ENCODE results near the gene TSTD1.

TSTD1 gene

DNA sequence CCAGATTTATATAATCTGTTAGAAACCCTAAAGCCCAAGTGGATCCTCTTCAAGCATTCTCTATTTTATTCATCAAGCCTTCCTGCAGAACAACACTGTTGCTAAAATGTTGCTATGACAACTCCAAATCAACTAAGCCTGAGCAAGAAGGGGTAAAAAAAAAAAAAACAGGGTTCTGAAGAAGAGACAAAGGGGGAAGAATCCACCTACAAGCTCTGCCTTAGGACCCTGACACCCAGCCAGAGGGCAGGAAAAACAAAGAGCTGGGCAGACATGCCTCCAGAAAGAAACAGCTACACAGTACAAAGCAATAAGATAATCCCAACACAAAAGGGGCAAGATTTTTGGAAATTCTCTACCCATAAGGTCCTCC lies 5.8 kb upstream of the TSTD1 start:
- Histone ChIP-seq H3K9ac (no peak overlapping the region), H3K4me3 (ENCODE audit: low read depth, low read length) (peak overlapping the region; percentile 87), H3K79me2 (peaks cover 8% of the 10 kb centered on the region), H3K4me1 (peaks cover 6% of the 10 kb centered on the region), H3K36me3 (ENCODE audit: control insufficient read depth, insufficient read depth, low read length) (no peaks in the 10 kb centered on the region), H2AFZ (peak overlapping the region; percentile 92), H3K27me3 (ENCODE audit: control insufficient read depth, insufficient read depth, low read length) (no peaks in the 10 kb centered on the region), H3K27ac (peak overlapping the region; percentile 98), H3K9me3 (ENCODE audit: control insufficient read depth, low read length) (no peaks in the 10 kb centered on the region), H3K4me2 (ENCODE audit: low read length) (peak overlapping the region; percentile 70)
- no peak for TF ChIP-seq CTCF (IDR thresholded peaks at IDR 0.05)

- no peaks in the 10 kb centered on the region for H3K27me3 ChIP-seq (ENCODE audit: control insufficient read depth, insufficient read depth, low read length)
- H3K9ac ChIP-seq: no peak overlapping the region
- H2AFZ ChIP-seq: no peak overlapping the region
- TF ChIP-seq CTCF (IDR thresholded peaks at IDR 0.05): no peak
- no peaks in the 10 kb centered on the region for H3K36me3 ChIP-seq (ENCODE audit: control insufficient read depth, insufficient read depth, low read length)
- H3K79me2 ChIP-seq: peaks cover 5% of the 10 kb centered on the region
- no peak overlapping the region for H3K4me2 ChIP-seq (ENCODE audit: low read length)
- no peaks in the 10 kb centered on the region for H3K9me3 ChIP-seq (ENCODE audit: control insufficient read depth, low read length)
- no peak overlapping the region for H3K4me3 ChIP-seq (ENCODE audit: low read depth, low read length)
- H3K4me1 ChIP-seq: peaks cover 2% of the 10 kb centered on the region
- H3K27ac ChIP-seq: no peak overlapping the region
These were observed 782 bp upstream of the TSTD1 start for GRCh38 chr1:161039546-161039945.

GRCh38 chr1:161039154-161039545 lies 386 bp upstream of the TSTD1 start:
- Histone ChIP-seq H3K4me3 (ENCODE audit: low read depth, low read length) (peak overlapping the region; percentile 80), H3K4me2 (ENCODE audit: low read length) (peak overlapping the region; percentile 83), H2AFZ (peak overlapping the region; percentile 83), H3K9me3 (ENCODE audit: control insufficient read depth, low read length) (no peaks in the 10 kb centered on the region), H3K36me3 (ENCODE audit: control insufficient read depth, insufficient read depth, low read length) (no peaks in the 10 kb centered on the region), H3K27me3 (ENCODE audit: control insufficient read depth, insufficient read depth, low read length) (no peaks in the 10 kb centered on the region), H3K4me1 (peaks cover under 1% of the 10 kb centered on the region), H3K9ac (no peak overlapping the region), H3K27ac (peak overlapping the region; percentile 79), H3K79me2 (peaks cover 1% of the 10 kb centered on the region)
- TF ChIP-seq CTCF (IDR thresholded peaks at IDR 0.05): no peak

- TF ChIP-seq CTCF (IDR thresholded peaks at IDR 0.05): no peak
These were observed 872 bp downstream of the TSTD1 start for GRCh38 chr1:161037661-161038522.

DNA sequence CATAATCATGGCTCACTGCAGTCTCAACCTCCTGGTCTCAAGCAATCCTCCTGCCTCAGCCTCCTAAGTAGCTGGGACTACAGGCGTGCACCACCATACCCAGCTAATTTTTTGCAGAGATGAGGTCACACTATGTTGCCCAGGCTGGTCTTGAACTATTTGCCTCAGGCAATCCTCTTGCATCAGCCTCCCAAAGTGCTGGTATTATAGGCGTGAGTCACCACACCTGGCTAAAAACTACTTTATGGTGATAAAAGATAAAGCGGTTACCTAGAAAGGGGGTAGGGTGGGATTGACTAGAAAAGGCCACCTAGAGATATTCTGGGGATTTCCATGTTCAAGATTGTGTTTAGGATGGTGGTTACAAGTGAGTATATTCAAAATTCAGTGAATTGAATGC lies 5.0 kb downstream of the TSTD1 start:
- Histone ChIP-seq H3K4me3 (ENCODE audit: low read depth, low read length) (no peak overlapping the region), H3K27ac (no peak overlapping the region), H3K27me3 (ENCODE audit: control insufficient read depth, insufficient read depth, low read length) (no peaks in the 10 kb centered on the region), H3K79me2 (peaks cover 4% of the 10 kb centered on the region), H3K9ac (no peak overlapping the region), H3K9me3 (ENCODE audit: control insufficient read depth, low read length) (no peaks in the 10 kb centered on the region), H3K4me1 (no peaks in the 10 kb centered on the region), H3K4me2 (ENCODE audit: low read length) (no peak overlapping the region), H2AFZ (no peak overlapping the region), H3K36me3 (ENCODE audit: control insufficient read depth, insufficient read depth, low read length) (no peaks in the 10 kb centered on the region)
- no peak for TF ChIP-seq CTCF (IDR thresholded peaks at IDR 0.05)

More at GRCh38 chr1:161037661-161038522, 872 bp downstream of the TSTD1 start:
- H3K79me2 ChIP-seq: peaks cover 4% of the 10 kb centered on the region
- H3K27me3 ChIP-seq (ENCODE audit: control insufficient read depth, insufficient read depth, low read length): no peaks in the 10 kb centered on the region
- peak overlapping the region; percentile 83 for H2AFZ ChIP-seq
- peak overlapping the region; percentile 83 for H3K4me2 ChIP-seq (ENCODE audit: low read length)
- H3K4me1 ChIP-seq: no peaks in the 10 kb centered on the region
- peak overlapping the region; percentile 80 for H3K4me3 ChIP-seq (ENCODE audit: low read depth, low read length)
- H3K36me3 ChIP-seq (ENCODE audit: control insufficient read depth, insufficient read depth, low read length): no peaks in the 10 kb centered on the region
- H3K9me3 ChIP-seq (ENCODE audit: control insufficient read depth, low read length): no peaks in the 10 kb centered on the region
- H3K27ac ChIP-seq: peak overlapping the region; percentile 79
- no peak overlapping the region for H3K9ac ChIP-seq

Data from parathyroid adenoma (tissue), 2 donors.